Activated gamma-delta T cell treated with anti-CD3 and anti-CD28 coated beads, Interleukin-2, amount 50 U/mL, for 16 hours (primary cell): ENCODE results near the gene ARHGEF1.

Source experiments
- DNase-seq: peaks from one replicate; pipeline ENCODE4 v3.0.0-alpha.2; 2020; ENCODE audit warnings: low read depth

The ARHGEF1 gene

DNA sequence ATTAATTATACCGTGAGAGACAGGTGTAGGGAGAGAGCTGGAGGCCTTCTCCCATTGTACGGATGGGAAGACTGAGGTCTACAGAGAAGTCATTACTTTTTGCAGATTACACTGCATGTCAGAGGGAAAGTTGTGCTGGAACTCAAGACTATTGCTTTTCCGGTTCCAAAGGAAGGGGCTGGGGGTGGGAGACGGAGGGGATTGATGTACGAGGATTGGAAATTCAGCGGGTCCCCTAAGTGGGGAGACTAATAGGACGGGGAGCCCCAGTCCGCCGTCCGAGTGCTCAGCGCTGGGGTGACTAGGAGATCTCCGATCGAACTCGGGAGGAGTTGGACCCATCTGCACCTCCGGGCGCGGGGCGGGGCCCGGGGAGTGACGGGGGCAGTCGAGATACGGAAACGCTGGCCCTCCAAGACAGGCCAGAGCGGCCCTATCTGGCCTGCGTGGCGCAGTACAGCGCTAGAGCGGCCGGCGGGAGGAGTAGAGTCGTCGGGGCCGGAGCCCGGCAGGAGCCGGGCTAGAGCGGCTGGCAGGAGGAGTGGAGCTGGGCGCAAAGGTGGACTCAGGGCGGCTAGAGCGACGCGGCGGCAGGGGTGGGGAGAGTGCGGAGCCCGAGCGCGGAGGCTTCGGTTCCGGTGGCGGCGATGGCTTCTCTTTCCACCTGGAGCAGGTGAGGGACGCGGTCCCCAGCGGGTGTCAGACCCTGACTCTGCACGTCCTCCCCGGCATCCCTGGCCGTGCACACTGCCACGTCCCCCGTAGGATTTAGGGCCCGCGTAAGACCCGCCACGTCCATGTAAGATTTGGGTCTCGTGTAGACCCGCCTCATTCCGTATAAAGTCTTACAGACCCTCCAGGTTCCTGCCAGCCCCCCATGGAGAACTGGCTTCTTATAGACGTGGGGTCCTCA is 1.1 kb downstream of the ARHGEF1 start:
- peak; percentile 79 for DNase-seq

DNA sequence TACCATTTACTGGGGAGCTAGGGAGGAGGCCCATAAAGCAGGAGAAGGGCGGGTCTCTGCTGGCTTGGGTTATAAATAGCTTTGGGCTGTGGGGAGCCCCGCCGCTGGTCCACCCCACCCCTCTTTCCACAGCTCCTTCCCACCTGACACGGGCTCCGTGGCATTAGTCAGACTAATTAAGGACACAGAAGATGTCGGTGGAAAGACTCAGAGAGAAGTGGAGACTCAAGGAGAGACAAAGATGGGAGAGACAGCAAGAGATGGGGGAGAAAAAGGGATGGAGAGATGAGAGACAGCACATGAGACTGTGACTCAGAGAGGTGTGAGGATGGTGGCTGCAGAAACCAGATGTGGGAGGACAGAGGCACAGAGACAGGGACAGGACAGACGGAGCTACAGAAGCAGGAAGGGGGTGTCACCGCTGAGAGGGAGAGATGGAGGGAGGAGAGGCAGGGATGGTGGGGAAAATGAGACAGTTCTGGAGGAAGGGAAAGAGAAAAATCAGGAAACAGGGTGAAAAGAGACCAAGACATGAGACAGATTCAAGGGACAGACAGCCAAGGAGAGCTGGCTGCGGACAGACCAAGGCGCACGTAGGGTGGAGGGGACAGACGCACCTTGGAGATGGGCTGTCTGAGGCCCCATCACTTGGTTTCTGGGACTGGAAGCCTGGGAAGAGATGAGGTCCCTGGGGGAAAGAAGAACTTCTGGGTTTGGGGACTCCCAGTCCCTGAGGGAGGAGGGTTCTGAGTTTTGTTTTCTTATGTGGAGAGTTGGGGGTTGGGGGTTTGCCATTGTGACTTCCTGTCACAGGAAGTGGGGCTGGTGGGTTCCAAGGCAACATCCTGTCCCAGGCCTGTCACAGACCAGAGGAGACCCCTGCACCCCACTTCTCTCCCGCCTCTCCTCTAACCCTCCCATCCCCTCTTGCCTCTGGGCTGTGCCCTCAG is 4.1 kb downstream of the ARHGEF1 start:
- peak; percentile 70 for DNase-seq

DNA sequence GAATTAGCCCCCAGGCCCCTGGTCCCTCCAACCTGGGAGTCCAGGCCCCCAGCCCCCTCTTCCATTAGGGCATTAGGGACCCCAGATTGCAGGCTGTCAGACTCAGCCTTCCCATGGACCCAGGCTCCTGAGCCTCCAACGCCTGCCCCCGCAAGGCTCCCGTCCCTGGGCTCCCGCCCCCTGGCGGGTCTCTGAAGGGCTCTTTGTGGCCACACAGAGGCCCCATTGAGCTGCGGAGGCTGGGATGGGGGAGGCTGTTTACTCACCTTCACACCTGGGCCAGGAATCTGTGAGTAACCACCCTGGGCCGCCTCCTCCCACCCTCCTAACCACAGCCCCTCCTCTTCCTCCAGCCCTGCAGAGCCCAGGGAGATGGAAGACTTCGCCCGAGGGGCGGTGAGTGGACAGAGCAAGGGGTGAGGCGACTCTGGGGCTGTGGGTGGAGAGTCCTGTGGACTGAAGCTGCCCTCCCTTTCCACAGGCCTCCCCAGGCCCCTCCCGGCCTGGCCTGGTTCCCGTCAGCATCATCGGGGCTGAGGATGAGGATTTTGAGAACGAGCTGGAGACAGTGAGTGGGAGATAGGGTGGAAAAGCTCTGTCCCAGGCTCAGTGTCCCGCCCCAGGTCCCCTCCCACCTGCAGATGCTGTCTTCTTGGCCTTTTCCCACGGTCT is 4.9 kb downstream of the ARHGEF1 start:
- peak; percentile 87 for DNase-seq

DNA sequence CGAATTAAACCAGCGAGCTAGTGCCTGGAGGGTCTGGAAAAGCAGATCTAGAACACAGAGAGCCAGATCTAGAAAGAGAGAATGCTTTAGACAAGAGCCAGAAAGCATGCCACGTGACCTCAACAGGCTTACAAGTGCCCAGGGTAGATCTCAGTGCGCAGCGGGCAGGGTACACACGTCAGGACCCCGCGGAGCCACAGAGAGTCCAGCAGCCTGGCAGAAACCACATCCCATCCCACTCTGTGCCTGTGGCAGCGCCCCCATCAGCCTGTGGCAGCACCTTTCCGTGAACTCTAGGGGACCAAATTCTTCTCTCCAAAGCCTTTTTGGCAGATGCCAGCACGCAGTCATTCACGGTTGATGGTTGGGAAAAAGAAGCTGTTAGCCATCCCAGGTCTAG is 5.9 kb downstream of the ARHGEF1 start:
- no peak for DNase-seq

DNA sequence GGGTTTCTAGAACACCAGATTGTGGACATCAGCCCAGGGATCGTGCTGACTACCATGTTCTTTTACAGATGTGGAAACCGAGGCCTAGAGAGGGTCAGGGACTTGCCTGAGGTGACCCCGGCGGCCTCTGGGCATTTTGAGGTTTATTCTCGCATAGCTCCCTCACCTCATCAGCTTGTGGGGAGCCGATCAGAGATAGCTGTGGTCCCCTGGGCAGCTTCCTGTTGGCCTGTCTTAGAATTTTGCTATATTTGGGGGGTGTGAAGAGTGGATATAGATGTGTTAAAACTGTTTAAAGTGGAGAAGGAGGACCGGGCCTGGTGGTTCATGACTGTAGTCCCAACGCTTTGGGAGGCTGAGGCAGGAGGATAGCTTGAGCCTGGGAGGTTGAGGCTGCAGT is 6.9 kb downstream of the ARHGEF1 start:
- DNase-seq, result no peak

DNA sequence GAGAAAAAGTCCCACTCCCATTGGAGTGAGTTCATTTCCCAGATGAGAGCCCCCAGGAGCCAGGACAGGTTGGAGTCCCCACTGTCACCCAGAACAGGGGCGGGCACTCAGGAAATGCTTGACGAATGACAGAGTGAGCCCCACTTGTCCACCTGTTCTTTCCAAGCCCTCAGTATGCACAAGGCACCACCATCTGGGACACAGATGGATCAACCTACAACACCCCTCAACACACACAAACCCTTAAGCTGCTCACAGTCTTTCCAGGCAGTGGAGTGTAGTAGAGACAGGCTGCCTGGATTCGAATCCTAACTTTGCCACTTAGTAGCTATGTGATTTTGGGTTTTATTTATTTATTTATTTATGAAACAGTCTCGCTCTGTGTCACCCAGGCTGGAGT is 8.0 kb downstream of the ARHGEF1 start:
- no peak for DNase-seq

DNA sequence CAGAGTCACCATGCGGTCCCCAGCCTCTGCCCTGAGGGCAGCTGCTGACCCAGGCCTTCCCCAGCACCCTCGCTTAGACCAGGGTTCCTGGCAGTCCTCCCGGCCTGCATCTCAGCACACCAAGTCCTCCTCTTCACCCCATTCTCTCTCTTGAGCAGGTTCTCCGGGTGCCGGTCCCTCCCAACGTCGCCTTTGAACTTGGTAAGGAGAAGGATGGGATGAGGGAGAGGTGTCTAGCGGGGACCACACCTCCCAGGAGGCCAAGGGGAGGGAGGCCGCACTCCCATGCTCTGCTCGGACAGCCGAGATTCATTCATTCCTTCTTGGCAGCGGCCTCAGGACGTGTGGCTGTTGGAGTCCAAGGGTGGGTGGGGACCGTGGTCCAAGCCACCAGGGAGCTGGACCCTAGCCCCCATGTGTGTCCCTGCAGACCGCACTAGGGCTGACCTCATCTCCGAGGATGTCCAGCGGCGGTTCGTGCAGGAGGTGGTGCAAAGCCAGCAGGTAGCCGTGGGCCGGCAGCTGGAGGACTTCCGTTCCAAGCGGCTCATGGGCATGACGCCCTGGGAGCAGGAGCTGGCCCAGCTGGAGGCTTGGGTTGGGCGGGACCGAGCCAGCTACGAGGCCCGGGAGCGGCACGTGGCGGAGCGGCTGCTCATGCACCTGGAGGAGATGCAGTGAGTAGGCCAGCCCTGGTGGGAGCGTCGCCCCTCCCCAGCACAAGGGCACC is 9.4 kb downstream of the ARHGEF1 start:
- no peak for DNase-seq

DNA sequence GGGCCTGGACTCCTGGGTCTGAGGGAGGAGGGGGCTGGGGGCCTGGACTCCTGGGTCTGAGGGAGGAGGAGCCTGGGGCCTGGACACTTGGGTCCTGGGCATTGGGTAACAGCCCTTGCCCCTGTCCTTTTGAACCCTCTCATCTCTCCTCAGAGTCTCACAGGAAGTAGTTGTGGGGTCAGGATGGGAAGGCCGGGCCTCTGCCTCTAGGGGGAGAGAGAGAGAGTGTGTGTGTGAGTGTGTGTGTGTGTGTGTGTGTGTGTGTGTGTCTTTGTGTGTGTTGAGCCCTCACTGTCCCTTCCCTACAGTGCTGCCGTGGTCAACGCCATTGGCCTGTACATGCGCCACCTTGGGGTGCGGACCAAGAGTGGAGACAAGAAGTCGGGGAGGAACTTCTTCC is 10.9 kb downstream of the ARHGEF1 start:
- DNase-seq, result no peak

DNA sequence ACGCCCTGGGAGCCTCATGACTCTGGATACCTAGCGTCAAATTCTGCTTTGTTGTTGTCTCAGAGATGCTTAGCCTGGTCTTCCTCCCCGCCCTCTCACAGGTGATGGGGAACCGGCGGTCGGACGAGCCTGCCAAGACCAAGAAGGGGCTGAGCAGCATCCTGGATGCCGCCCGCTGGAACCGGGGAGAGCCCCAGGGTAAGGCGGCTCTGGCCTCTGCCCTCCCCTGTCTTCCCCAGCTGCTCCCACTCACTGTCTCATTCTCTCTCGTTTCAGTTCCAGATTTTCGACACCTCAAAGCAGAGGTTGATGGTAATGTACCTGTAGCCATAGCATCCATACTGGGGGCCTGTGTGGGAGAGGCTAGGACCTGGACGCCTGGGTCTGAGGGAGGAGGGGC is 11.4 kb downstream of the ARHGEF1 start:
- no peak for DNase-seq

DNA sequence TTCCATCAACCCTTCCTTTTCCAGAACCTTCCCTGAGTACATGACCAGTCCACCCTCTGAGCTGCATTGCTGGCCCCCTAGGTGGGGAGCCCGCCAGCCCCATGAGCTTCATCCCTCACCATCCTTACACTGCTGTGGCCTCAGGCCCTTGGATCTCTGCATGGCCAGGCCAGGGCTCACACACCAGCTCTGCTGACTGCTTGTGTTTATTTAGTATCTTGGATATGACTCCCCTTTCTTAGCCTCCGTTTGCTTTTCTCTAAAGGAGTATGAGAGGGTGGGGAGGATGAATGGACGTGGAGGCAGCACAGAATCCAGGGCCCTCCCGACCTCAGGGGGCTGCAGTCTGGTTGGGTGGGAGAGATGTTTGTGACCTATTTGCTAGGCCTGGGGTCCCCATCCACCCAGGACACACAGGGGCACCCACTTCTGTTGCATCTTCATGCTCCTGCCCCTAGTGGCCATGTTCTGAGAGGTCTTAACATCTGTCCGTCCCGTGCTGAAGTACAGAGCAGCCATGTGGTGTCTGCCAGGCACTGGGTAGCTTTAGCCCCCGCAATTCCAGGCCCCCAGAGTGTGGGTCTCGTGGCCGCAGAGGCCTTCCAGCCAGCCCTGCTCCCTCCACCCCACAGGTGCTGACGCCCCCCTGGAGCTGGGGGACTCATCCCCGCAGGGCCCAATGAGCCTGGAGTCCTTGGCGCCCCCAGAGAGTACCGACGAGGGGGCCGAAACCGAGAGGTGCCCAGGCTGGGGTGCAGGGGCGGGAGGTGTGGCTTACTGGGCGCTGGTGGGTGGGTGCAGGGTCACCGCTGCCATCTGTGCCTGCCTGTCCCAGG is 13.0 kb downstream of the ARHGEF1 start:
- DNase-seq, result no peak

DNA sequence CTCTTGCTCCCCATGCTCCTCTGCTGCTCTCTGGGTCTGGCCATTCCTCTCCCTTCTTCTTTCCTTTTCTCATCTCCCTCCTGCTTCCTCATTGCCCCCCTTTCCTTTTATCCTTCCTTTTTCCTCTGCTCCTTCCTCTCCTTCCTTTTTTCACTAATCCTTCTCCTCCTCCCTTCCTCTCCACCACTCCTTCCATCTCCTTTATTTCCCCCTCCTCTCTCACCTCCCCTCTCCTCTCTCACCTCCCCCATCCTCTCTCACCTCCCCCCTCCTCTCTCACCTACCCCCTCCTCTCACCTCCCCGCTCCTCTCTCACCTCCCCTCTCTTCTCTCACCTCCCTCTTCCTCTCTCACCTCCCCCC is 13.6 kb downstream of the ARHGEF1 start:
- DNase-seq, result no peak

DNA sequence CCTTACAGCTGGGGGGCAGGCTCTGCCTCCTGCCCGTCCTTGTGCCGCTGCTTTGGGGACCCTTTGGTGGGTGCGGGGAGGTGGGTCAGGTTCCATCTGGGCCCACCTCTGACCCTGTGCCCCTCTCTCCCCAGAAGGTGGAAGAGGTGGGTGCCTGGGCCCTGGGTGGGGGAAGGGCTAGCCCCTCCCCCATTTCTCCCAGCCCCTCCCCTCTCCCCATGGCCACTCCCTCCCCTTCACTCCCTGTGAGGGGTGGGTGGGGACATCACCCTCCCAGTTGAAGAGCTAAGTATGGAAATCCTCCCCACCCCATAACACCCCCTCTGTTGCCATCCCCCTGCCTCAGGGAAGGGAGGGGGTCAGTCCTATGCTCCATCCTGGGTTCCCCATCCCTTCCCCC is 14.2 kb downstream of the ARHGEF1 start:
- DNase-seq, result no peak

DNA sequence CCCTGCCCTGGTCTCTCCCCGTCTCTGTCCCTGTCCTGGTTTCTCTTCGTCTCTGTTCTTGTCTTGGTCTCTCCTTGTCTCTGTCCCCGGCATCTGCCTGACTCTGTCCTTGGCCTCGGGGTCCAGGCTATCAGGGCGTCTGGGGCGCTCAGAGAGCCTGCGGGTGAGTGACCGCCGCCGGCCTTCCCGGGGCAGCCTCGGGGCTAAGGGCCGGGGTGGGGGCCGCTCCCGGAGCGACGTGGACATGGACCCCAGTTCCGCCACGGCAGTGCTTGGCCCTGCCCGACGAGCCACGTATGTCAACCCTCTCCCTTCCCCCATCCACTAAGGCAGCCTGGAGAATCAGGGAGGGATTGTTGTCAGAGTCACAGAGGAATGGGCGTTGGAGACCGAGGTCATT is 14.8 kb downstream of the ARHGEF1 start:
- DNase-seq, result no peak

DNA sequence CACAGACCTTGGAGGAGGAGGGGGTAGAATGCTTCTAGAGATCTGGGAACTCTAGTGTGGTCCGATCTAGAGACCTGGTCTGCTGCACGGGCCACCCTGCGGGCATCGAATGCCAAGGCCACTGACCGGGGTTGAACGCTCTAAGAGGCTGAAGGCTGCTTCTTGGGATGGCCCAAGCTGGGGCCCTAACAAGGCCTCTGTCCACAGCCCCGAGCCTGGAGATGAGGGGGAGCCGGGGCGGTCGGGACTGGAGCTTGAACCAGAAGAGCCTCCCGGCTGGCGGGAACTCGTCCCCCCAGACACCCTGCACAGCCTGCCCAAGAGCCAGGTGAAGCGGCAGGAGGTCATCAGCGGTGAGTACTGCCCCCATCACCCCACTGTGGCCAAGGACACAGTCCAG is 15.3 kb downstream of the ARHGEF1 start:
- DNase-seq, result no peak

DNA sequence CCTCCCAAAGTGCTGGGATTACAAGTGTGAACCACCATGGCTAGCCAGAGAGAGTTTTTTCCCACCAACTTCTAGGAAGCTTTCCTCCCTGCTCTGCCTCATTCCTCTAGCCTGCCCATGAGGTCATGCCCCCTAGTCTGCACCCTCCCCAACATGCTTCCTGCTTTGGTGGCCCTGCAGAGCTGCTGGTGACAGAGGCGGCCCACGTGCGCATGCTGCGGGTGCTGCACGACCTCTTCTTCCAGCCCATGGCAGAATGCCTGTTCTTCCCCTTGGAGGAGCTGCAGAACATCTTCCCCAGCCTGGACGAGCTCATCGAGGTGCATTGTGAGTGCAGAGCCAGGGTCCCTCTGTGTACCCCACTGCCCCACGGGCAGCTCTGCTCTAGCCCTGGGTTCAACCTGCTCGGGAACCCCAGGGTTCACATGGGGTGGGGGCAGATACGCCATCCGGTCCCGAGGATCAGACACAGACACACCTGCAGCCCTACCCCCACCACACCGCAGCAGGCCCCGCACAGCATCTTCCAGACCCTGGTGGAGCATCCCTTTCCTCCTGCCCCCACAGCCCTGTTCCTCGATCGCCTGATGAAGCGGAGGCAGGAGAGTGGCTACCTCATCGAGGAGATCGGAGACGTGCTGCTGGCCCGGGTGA is 18.9 kb downstream of the ARHGEF1 start:
- no peak for DNase-seq

DNA sequence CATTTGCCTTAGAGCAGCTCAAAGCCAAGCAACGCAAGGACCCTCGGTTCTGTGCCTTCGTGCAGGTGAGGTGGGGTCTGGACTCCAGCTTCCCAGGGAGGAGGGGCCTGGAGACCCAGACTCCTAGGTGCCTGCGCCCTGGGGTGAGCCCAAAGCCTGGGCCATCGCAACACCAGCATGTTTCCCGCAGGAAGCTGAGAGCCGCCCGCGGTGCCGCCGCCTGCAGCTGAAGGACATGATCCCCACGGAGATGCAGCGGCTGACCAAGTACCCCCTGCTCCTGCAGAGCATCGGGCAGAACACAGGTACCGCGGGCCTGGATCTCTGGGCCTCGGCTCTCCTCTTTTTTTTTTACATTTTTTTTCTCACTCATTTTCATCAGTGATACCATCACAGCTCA is 19.6 kb downstream of the ARHGEF1 start:
- DNase-seq, result no peak

DNA sequence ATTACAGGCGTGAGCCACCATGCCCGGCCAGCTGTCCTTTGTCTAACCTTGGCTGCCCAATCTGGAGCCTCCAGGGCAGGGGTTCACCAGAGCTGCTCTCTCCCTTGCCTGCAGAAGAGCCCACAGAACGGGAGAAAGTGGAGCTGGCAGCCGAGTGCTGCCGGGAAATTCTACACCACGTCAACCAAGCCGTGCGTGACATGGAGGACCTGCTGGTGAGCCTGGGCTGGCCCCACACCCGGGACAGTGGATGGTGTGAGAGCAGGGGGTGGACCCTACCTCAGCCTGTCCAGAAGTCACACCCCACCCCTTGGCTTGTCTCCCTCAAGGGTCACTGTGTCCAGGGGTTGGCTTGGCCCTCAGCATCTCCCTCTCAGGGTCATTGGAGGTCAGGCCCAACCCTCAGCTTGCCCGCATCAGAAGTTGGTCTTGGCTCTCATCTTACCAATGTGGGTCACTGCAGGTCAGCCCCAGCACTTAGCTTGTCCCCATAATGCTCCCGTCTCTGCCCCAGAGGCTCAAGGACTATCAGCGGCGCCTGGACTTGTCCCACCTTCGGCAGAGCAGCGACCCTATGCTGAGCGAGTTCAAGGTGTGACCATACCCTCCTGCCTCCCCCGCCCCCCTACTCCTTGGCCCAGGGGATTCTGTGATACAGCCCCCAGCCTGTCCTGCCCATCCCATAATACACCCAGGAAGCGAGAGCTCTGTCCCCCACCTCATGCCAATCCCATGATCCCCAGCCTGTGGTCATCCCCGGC is 20.4 kb downstream of the ARHGEF1 start:
- DNase-seq, result no peak

DNA sequence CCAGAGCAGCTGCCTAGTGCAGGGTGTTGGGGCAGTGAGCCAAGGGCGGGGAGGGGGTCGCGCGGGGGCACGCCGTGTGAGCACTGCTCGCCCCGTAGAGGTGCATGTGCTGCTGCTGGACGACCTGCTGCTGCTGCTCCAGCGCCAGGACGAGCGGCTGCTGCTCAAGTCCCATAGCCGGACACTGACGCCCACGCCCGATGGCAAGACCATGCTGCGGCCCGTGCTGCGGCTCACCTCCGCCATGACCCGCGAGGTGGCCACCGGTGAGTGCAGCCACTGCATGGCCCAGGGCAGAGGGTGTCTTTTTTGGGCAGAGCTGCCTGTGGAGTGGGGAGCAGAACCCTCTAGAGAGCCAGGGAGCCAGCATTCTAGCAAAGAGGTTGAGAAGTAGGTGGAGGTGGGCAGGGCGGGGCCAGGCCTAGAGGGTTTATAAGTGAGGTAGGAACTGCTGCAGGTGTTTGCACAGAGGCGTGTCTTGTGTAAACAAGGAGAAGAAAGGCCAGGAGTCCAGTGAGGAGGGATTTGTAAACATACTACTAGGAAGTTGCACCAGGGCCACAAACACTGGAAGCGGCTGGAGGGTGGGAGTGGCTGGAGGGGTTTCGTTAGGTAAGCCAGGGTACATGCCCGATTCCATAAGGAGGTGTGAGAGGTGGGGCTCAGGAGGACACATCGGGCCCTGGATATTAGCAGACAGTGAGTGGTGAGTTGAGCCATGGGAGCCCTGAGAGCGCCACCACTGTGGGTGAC is 21.3 kb downstream of the ARHGEF1 start:
- no peak for DNase-seq
